OCI-M1 (cell line): ENCODE measurements around the gene ZNF639.
"Not testable (repeated sequence)": the region's sequence is repeated elsewhere in the genome, so short reads cannot be mapped to it uniquely, and the experiment has no call there.

Experiments used
- DNase-seq: peaks from one replicate; lab custom pipeline; 2025; lab: John Stamatoyannopoulos, UW

Gene ZNF639

GRCh38 chr3:179322286-179323196 lies at the start of gene ZNF639:
TSS of gene ZNF639 (plus strand) at chr3:179323031. CDS start at chr3:179328294, 5,263 bp downstream.
- peak; percentile 89 for DNase-seq

- DNase-seq, result not testable (repeated sequence)
These were observed 48.4 kb upstream of the ZNF639 start for GRCh38 chr3:179274434-179274833.

GRCh38 chr3:179276001-179276400 lies 46.8 kb upstream of the ZNF639 start:
- no peak for DNase-seq

GRCh38 chr3:179276743-179277142 lies 46.1 kb upstream of the ZNF639 start:
- DNase-seq, result no peak

- no peak for DNase-seq
These were observed 44.7 kb upstream of the ZNF639 start for GRCh38 chr3:179278151-179278550.

GRCh38 chr3:179278932-179279693 lies 43.7 kb upstream of the ZNF639 start:
- no peak for DNase-seq

- DNase-seq, result no peak
These were observed 43.0 kb upstream of the ZNF639 start for GRCh38 chr3:179279837-179280236.

- no peak for DNase-seq
These were observed 41.0 kb upstream of the ZNF639 start for GRCh38 chr3:179281825-179282224.

- DNase-seq, result no peak
These were observed 36.5 kb upstream of the ZNF639 start for GRCh38 chr3:179286331-179286730.

GRCh38 chr3:179288845-179289244 lies 34.0 kb upstream of the ZNF639 start:
- DNase-seq, result no peak

GRCh38 chr3:179289295-179289694 lies 33.5 kb upstream of the ZNF639 start:
- no peak for DNase-seq

GRCh38 chr3:179292450-179292849 lies 30.4 kb upstream of the ZNF639 start:
- no peak for DNase-seq

- DNase-seq, result peak; percentile 24
These were observed 24.7 kb upstream of the ZNF639 start for GRCh38 chr3:179297971-179298725.

GRCh38 chr3:179299316-179299715 lies 23.5 kb upstream of the ZNF639 start:
- DNase-seq, result no peak

- DNase-seq, result no peak
These were observed 22.7 kb upstream of the ZNF639 start for GRCh38 chr3:179299999-179300613.

GRCh38 chr3:179301645-179302044 lies 21.2 kb upstream of the ZNF639 start:
- DNase-seq, result peak; percentile 43

- no peak for DNase-seq
These were observed 20.7 kb upstream of the ZNF639 start for GRCh38 chr3:179302111-179302510.

GRCh38 chr3:179304605-179305004 lies 18.2 kb upstream of the ZNF639 start:
- DNase-seq, result peak; percentile 40

- not testable (repeated sequence) for DNase-seq
These were observed 15.5 kb upstream of the ZNF639 start for GRCh38 chr3:179307362-179307761.

GRCh38 chr3:179308001-179308400 lies 14.8 kb upstream of the ZNF639 start:
- DNase-seq, result no peak

- DNase-seq, result no peak
These were observed 13.4 kb upstream of the ZNF639 start for GRCh38 chr3:179309225-179310078.
